ENCODE results near the gene CACNA1E.
"Not testable (repeated sequence)": the region's sequence is repeated elsewhere in the genome, so short reads cannot be mapped to it uniquely, and the experiment has no call there.

Gene CACNA1E

DNA sequence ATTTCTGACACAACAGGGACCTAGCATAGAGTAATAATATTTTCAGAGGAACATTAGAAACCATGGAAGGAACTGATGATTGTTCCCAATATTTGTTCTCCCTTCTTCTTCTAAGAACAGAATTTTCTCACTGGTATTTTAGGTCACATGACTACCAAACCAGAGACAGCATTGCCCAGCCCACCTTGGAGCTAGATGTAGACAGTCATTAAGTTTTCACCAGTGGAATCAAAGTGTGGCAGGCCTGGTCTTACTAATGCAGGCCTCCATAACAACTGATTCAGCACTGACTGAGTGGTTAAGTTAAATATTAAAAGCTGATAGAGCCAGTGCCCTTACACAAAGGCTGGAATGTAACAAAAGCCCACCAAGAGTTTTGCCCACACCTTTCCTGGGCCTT lies 333.8 kb downstream of the CACNA1E start:
- Histone ChIP-seq H3K4me3 (ENCODE audit: low read depth, low read length) (no peak overlapping the region), H3K36me3 (no peaks in the 10 kb centered on the region), H3K9me3 (no peaks in the 10 kb centered on the region; the same call in 1 of the 2 replicates), H3K4me1 (no peaks in the 10 kb centered on the region), H3K27me3 (no peaks in the 10 kb centered on the region)
- TF ChIP-seq, protein P1, sequence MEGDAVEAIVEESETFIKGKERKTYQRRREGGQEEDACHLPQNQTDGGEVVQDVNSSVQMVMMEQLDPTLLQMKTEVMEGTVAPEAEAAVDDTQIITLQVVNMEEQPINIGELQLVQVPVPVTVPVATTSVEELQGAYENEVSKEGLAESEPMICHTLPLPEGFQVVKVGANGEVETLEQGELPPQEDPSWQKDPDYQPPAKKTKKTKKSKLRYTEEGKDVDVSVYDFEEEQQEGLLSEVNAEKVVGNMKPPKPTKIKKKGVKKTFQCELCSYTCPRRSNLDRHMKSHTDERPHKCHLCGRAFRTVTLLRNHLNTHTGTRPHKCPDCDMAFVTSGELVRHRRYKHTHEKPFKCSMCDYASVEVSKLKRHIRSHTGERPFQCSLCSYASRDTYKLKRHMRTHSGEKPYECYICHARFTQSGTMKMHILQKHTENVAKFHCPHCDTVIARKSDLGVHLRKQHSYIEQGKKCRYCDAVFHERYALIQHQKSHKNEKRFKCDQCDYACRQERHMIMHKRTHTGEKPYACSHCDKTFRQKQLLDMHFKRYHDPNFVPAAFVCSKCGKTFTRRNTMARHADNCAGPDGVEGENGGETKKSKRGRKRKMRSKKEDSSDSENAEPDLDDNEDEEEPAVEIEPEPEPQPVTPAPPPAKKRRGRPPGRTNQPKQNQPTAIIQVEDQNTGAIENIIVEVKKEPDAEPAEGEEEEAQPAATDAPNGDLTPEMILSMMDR (IDR thresholded peaks at IDR 0.05; ENCODE audit: low read depth, low read length): no peak
- DNase-seq: no peak

- H3K27me3 ChIP-seq: no peaks in the 10 kb centered on the region
- DNase-seq: no peak
- H3K36me3 ChIP-seq: no peaks in the 10 kb centered on the region
- H3K9me3 ChIP-seq: no peaks in the 10 kb centered on the region; the same call in 1 of the 2 replicates
- no peaks in the 10 kb centered on the region for H3K4me1 ChIP-seq
- TF ChIP-seq, protein P1 (IDR thresholded peaks at IDR 0.05; ENCODE audit: low read depth, low read length): no peak
- no peak overlapping the region for H3K4me3 ChIP-seq (ENCODE audit: low read depth, low read length)
Observed at GRCh38 chr1:181818459-181818858, 335.1 kb downstream of the CACNA1E start.

GRCh38 chr1:181818943-181819342 lies 335.6 kb downstream of the CACNA1E start:
- no peak for DNase-seq
- Histone ChIP-seq H3K27me3 (no peaks in the 10 kb centered on the region), H3K9me3 (no peaks in the 10 kb centered on the region; the same call in 1 of the 2 replicates), H3K4me1 (no peaks in the 10 kb centered on the region), H3K4me3 (ENCODE audit: low read depth, low read length) (no peak overlapping the region), H3K36me3 (no peaks in the 10 kb centered on the region)
- TF ChIP-seq, protein P1 (IDR thresholded peaks at IDR 0.05; ENCODE audit: low read depth, low read length): no peak

DNA sequence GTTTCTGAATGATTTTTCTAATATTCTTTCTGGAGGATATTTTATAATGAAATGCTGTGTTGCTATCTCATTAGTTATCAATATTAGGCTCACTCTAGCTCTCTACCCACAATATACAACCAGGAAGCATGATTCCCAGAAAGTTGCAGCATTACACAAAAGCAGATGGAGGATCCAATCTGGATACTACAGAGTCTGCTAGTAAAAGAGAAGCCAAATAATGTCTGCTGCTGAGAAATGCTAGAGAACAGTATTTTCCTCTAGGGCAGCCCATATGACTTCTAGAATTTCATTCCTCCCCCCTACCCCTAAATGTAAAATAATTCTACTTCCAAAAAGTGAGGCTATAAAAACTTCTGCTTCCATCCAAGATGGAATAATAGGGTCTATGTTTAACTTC lies 338.4 kb downstream of the CACNA1E start:
- Histone ChIP-seq H3K4me1 (no peaks in the 10 kb centered on the region), H3K36me3 (no peaks in the 10 kb centered on the region), H3K27me3 (no peaks in the 10 kb centered on the region), H3K9me3 (no peaks in the 10 kb centered on the region), H3K4me3 (ENCODE audit: low read depth, low read length) (no peak overlapping the region)
- no peak for DNase-seq
- TF ChIP-seq, protein P1 (IDR thresholded peaks at IDR 0.05; ENCODE audit: low read depth, low read length): no peak

DNA sequence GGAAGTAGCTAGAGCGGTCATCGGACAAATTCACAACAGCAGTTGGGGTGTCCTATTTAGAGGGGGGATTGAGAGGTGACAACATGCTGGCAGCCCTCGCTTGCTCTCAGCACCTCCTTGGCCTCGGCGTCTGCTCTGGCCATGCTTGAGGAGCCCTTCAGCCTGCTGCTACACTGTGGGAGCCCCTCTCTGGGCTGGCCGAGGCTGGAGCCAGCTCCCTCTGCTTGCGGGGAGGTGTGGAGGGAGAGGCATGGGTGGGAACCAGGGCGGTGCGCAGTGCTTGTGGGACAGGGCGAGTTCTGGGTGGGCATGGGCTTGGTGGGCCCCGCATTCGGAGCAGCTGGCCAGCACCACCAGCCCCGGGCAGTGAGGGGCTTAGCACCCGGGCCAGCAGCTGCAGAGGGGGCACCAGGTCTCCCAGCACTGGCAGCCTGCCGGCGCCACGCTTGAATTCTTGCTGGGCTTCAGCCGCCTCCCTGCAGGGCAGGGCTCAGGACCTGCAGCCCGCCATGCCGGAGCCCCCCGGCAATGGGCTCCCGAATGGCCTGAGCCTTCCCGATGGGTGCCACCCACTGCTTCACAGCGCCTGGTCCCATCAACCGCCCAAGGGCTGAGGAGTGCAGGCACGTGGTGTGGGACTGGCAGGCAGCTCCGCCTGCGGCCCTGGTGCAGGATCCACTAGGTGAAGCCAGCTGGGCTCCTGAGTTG lies 349.0 kb downstream of the CACNA1E start:
- not testable (repeated sequence) for H3K4me3 ChIP-seq (ENCODE audit: low read depth, low read length); H3K27me3 ChIP-seq; H3K36me3 ChIP-seq; H3K4me1 ChIP-seq; H3K9me3 ChIP-seq; DNase-seq

DNA sequence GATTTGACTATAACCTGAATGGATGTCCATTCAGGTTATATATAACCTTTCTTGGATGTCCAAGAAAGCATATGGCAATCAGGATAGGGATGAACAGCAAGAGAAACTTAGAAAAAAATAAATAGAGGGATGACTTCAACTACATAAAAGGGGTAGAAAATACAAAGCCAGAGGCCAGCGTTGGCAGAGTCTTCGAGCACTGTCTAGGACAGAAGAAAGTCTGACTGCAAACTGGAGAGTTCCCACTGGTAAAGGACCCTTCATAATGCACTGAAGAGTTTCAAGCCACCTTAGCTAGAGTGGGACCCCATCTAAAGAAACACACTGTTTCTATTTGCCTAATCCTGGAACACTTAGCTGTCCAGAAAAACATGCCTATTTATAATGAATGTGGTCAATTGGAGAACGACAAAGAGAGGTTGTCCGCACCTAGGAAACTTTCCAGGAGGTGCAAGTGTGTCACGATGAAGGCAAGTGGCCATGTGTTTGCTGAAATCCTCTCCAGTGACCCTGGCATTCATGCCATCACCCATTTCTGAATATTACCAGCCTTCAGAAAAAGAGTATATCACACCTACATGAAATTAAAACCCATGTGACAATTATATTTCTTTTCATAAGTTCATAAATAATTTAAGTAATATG lies 362.8 kb downstream of the CACNA1E start:
- H3K4me1 ChIP-seq: no peaks in the 10 kb centered on the region
- TF ChIP-seq, protein P1 (IDR thresholded peaks at IDR 0.05; ENCODE audit: low read depth, low read length): no peak
- H3K36me3 ChIP-seq: no peaks in the 10 kb centered on the region
- H3K9me3 ChIP-seq: no peaks in the 10 kb centered on the region
- H3K27me3 ChIP-seq: no peaks in the 10 kb centered on the region
- no peak for DNase-seq
- no peak overlapping the region for H3K4me3 ChIP-seq (ENCODE audit: low read depth, low read length)

Data from BE2C (cell line).